Activated CD8-positive, alpha-beta memory T cell treated with anti-CD3 and anti-CD28 coated beads for 48 hours (primary cell): ENCODE measurements around the gene COL7A1.

Experiments
- DNase-seq, 3 experiments: peaks; one replicate each; pipeline ENCODE4 v3.0.0-alpha.2; 2020; ENCODE audit warnings: low read depth in 2 of 3, low spot score in 2 of 3

COL7A1 gene

GRCh38 chr3:48619541-48620524 lies 24.7 kb upstream of the COL7A1 start:
- DNase-seq, result no peak

GRCh38 chr3:48617559-48617958 lies 22.4 kb upstream of the COL7A1 start:
- no peak for DNase-seq

GRCh38 chr3:48614044-48614443 lies 18.9 kb upstream of the COL7A1 start:
- DNase-seq, result no peak

- DNase-seq, result no peak
Observed at GRCh38 chr3:48612309-48612708, 17.2 kb upstream of the COL7A1 start.

- DNase-seq, result peak; percentile 82 to 87 (median 86)
Observed at GRCh38 chr3:48609088-48610005, 14.2 kb upstream of the COL7A1 start, which contains the start of gene UQCRC1. Gene UQCRC1, minus strand, starts transcription at chr3:48609646. Its CDS starts 26 bp downstream, at chr3:48609620.

GRCh38 chr3:48607519-48607918 lies 12.4 kb upstream of the COL7A1 start:
- DNase-seq, result no peak

GRCh38 chr3:48601622-48601994 lies 6.5 kb upstream of the COL7A1 start:
- no peak for DNase-seq

- DNase-seq, result no peak
Observed at GRCh38 chr3:48600711-48601621, 5.8 kb upstream of the COL7A1 start.

- DNase-seq, result no peak
Observed at GRCh38 chr3:48599509-48600285, 4.6 kb upstream of the COL7A1 start.

- no peak for DNase-seq
Observed at GRCh38 chr3:48599077-48599501, 4.0 kb upstream of the COL7A1 start.

- no peak for DNase-seq
Observed at GRCh38 chr3:48598323-48599076, 3.4 kb upstream of the COL7A1 start.

GRCh38 chr3:48597408-48597800 lies 2.3 kb upstream of the COL7A1 start:
- no peak for DNase-seq

GRCh38 chr3:48596676-48597407 lies 1.7 kb upstream of the COL7A1 start:
- no peak for DNase-seq

GRCh38 chr3:48596157-48596556 lies 1.0 kb upstream of the COL7A1 start:
- no peak for DNase-seq

GRCh38 chr3:48595526-48596121 lies 495 bp upstream of the COL7A1 start:
- no peak for DNase-seq

GRCh38 chr3:48594417-48595049 lies 596 bp downstream of the COL7A1 start:
- no peak for DNase-seq

GRCh38 chr3:48593337-48593736 lies 1.8 kb downstream of the COL7A1 start:
- DNase-seq, result no peak
